Testis (tissue), 3 donors: ENCODE data around the gene EFHD1. TPM values are rescaled to one million over a fixed set of nuclear protein-coding genes. Genes with fewer than 3 reads are reported as not detected.

Experiments
- DNase-seq: peaks from one replicate; pipeline ENCODE4 v3.0.0-alpha.2; 2019
- H3K27ac ChIP-seq, 2 donors: fragments of 200-600 bp; sonication (generic); one replicate each; pipeline ENCODE4 v1.5.1; 2019
- H3K27me3 ChIP-seq: fragments of 200-600 bp; sonication (generic); one replicate; pipeline ENCODE4 v1.5.1; 2019
- H3K36me3 ChIP-seq: fragments of 200-600 bp; sonication (generic); one replicate; pipeline ENCODE4 v1.5.1; 2017; ENCODE audit warnings: low read depth; ENCODE audit errors: missing control alignments
- H3K4me1 ChIP-seq: fragments of 200-600 bp; sonication (generic); one replicate; pipeline ENCODE4 v1.5.1; 2019
- H3K4me3 ChIP-seq, 2 donors: fragments of 200-600 bp; sonication (generic); one replicate each; pipeline ENCODE4 v1.5.1; 2017 to 2019
- H3K9me3 ChIP-seq: fragments of 200-600 bp; sonication (generic); one replicate; pipeline ENCODE4 v1.5.1; 2017
- CTCF ChIP-seq, 3 experiments: fragments of 450-650 bp in 2 of 3; fragments of 200-600 bp in 1 of 3; sonication (generic) in 1 of 3; IDR thresholded peaks; one replicate each; pipeline ENCODE4 v1.5.1; 2016 to 2019; ENCODE audit warnings: antibody characterized with exemption in 3 of 3, mild to moderate bottlenecking in 2 of 3, moderate library complexity in 1 of 3
- POLR2A ChIP-seq: fragments of 450-650 bp; IDR thresholded peaks from one replicate; pipeline ENCODE4 v1.6.1; 2017; ENCODE audit warnings: antibody characterized with exemption, mild to moderate bottlenecking, moderate library complexity
- WGBS, 2 donors: methylation state at CpG; one replicate each; pipeline ENCODE4 v1.1.5; 2018; 5-methylcytosine and 5-hydroxymethylcytosine counted together
- intact Hi-C: fragments of 100-400 bp; cut with DNase I; formaldehyde crosslinking; loops from one replicate; pipeline ENCODE4 v1.15.1; 2023; ENCODE audit warnings: low total_unique reads
- polyA plus RNA-seq: library from polyadenylated mRNA; stranded (reverse); fragments of 350-450 nt; fragmentation: Illumina TruSeq; extraction: RNeasy Lipid Tissue Mini Kit (QIAGEN cat#74804); gene quantifications from one replicate; pipeline ENCODE4 v1.2.3, GENCODE V29; 2014; ENCODE audit warnings: low read depth, low replicate concordance; ENCODE audit not compliant: insufficient read depth
- total RNA-seq, 2 donors: library from RNA; depleted of rRNA; stranded (reverse); fragments of >200 nt; gene quantifications; one replicate each; pipeline ENCODE4 v1.2.3, GENCODE V29; 2016

The EFHD1 gene
- total and polyA plus RNA-seq, 3 donors from 2014 or later = 16.5 to 51.5 (median 22.9) TPM

DNA sequence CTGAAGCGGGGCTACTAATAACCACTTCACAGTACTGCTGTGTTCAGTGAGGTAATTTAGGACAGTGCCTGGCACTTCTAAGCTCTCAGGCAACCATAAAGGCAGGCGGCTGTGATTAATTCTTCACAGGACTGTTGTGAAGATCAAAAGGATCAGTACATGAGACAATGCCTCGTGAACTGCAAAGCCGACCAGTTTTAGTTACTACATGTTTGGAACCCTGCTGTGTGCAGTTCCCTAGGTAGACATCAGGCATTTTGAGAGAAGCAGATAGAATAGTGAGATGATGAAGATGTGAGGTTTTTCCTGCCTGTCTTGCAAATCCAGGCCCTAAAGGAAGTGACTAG lies 19.1 kb downstream of the EFHD1 start:
- no peak overlapping the region for H3K27ac ChIP-seq
- intact Hi-C loops = no loop called here
- DNase-seq = no peak
- no peaks in the 10 kb centered on the region for H3K4me1 ChIP-seq
- no peak for TF ChIP-seq POLR2A
- TF ChIP-seq CTCF (IDR thresholded peaks at IDR 0.05) = no peak
- no peaks in the 10 kb centered on the region for H3K27me3 ChIP-seq
- H3K9me3 ChIP-seq = no peaks in the 10 kb centered on the region
- H3K36me3 ChIP-seq = no peaks in the 10 kb centered on the region
- 56 to 89% methylated on average over 4 of the region's 4 CpGs for WGBS, 2 donors
- no peak overlapping the region for H3K4me3 ChIP-seq

DNA sequence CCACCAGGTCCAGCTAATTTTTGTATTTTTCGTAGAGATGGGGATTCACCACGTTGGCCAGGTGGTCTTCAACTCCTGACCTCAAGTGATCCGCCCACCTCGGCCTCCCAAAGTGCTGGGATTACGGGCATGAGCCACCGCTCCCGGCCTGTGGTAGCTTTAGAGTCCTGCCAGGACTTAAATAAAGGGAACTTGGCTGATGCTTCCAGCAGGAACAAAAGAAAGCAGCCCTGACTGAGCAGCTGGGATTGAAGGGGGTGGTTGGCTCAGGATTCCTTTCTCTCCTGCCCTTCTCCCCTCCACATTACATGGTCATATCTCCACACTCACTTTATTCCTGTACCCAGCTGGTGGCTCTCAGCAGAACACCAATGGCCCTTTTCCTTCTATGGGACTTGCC lies 20.0 kb downstream of the EFHD1 start:
- no peaks in the 10 kb centered on the region for H3K4me1 ChIP-seq
- H3K27ac ChIP-seq = no peak overlapping the region
- no peaks in the 10 kb centered on the region for H3K9me3 ChIP-seq
- 79 to 92% methylated on average over 7 of the region's 7 CpGs for WGBS, 2 donors
- no peak for TF ChIP-seq POLR2A
- TF ChIP-seq CTCF (IDR thresholded peaks at IDR 0.05) = no peak
- no peaks in the 10 kb centered on the region for H3K36me3 ChIP-seq
- H3K27me3 ChIP-seq = no peaks in the 10 kb centered on the region
- no peak overlapping the region for H3K4me3 ChIP-seq
- intact Hi-C loops = no loop called here
- DNase-seq = no peak

DNA sequence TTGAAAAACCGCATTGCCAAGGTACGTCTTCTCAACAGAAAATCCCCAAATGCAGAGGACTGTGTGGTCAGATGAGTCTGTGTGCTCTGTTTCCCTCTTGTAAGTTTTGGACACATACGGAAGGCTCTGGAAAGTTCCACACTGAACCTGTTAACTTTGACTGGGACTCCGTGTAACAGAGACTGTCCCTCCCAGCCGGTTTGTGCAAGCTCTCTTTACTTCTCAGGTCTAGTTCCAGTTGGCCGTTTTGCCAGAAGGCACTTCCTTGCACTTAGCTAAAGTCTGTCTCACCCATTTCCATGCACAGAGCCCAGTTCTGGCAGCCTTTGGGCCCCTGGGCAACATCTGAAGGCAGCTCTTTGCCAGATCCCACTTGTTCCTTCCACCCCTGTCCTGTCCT lies 22.0 kb downstream of the EFHD1 start:
- H3K27ac ChIP-seq = peak overlapping the region; percentile 33 to 79
- intact Hi-C loops = no loop called here
- WGBS, 2 donors = 60 to 66% methylated on average over 6 of the region's 6 CpGs
- DNase-seq = peak; percentile 66
- H3K4me3 ChIP-seq = no peak overlapping the region
- no peaks in the 10 kb centered on the region for H3K27me3 ChIP-seq
- no peaks in the 10 kb centered on the region for H3K4me1 ChIP-seq
- H3K36me3 ChIP-seq = no peaks in the 10 kb centered on the region
- TF ChIP-seq CTCF (IDR thresholded peaks at IDR 0.05) (no peak), POLR2A (no peak)
- no peaks in the 10 kb centered on the region for H3K9me3 ChIP-seq

DNA sequence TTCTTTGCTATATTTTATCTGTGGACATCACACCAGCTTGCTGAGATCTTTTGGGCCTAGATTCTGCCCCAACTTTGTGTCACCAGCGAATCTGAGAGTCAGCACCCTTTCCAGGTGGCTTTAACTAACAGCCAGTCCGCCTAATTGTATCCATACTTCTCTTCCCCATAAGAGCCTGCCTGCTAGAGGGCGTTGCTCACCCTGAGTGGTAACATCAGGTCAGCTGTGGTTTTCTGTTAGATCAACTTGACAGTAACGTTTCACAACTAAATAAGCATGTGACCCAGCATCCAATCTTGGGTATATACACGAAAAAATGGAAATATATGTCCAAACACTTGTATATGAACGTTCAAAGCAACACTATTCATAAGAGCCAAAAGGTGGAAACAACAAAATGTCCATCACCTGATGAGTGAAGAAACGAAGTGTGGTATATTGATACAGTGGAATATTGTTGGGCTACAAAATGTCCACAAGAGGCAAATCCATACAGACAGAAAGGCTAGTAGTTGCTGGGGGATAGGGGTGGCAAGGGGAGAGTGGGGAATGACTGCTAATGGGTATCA lies 24.9 kb downstream of the EFHD1 start:
- WGBS, 2 donors = 74 to 76% methylated on average over 7 of the region's 7 CpGs
- no peaks in the 10 kb centered on the region for H3K4me1 ChIP-seq
- no peak for TF ChIP-seq CTCF (IDR thresholded peaks at IDR 0.05)
- no peak for TF ChIP-seq POLR2A
- no peaks in the 10 kb centered on the region for H3K9me3 ChIP-seq
- no peak overlapping the region for H3K4me3 ChIP-seq
- H3K36me3 ChIP-seq = no peaks in the 10 kb centered on the region
- no peaks in the 10 kb centered on the region for H3K27me3 ChIP-seq
- no peak for DNase-seq
- intact Hi-C loops = no loop called here
- no peak overlapping the region for H3K27ac ChIP-seq

GRCh38 chr2:232659359-232659758 lies 26.0 kb downstream of the EFHD1 start:
- H3K27me3 ChIP-seq = no peaks in the 10 kb centered on the region
- H3K27ac ChIP-seq = no peak overlapping the region
- TF ChIP-seq POLR2A = no peak
- TF ChIP-seq CTCF (IDR thresholded peaks at IDR 0.05) = no peak
- no peak for DNase-seq
- H3K4me3 ChIP-seq = no peak overlapping the region
- H3K9me3 ChIP-seq = no peaks in the 10 kb centered on the region
- no peaks in the 10 kb centered on the region for H3K4me1 ChIP-seq
- H3K36me3 ChIP-seq = no peaks in the 10 kb centered on the region
- intact Hi-C loops = no loop called here
- 72 to 93% methylated on average over 2 of the region's 2 CpGs for WGBS, 2 donors
